Astrocyte (in vitro differentiated cells and primary cell): ENCODE data around the gene NTRK1. TPM values are rescaled to one million over a fixed set of nuclear protein-coding genes. Genes with fewer than 3 reads are reported as not detected.

Experiments
- DNase-seq: peaks from one replicate; pipeline ENCODE4 v3.0.0-alpha.2; 2010; ENCODE audit warnings: low read depth
- FAIRE-seq: peaks from 2 replicates; lab custom pipeline; 2011; peaks lifted over from hg19 to GRCh38; lab: Jason Lieb, UNC
- H2AFZ ChIP-seq: 2 replicates; pipeline ENCODE4 v1.6.0; 2012; ENCODE audit warnings: low read depth, low read length, inconsistent platforms
- H3K27ac ChIP-seq: 2 replicates; pipeline ENCODE4 v1.5.1; 2011; ENCODE audit warnings: low read depth, low read length, inconsistent platforms
- H3K27me3 ChIP-seq: 2 replicates; pipeline ENCODE4 v1.6.0; 2011; ENCODE audit warnings: low read length, inconsistent platforms; ENCODE audit not compliant: insufficient read depth
- H3K36me3 ChIP-seq: 2 replicates; pipeline ENCODE4 v1.5.1; 2011; ENCODE audit warnings: low read length, inconsistent platforms; ENCODE audit not compliant: insufficient read depth
- H3K4me1 ChIP-seq: 2 replicates; pipeline ENCODE4 v1.5.1; 2011; ENCODE audit warnings: low read length, inconsistent platforms; ENCODE audit not compliant: insufficient read depth
- H3K4me2 ChIP-seq: 2 replicates; pipeline ENCODE4 v1.6.0; 2012; ENCODE audit warnings: low read length, inconsistent platforms
- H3K4me3 ChIP-seq: 2 replicates; pipeline ENCODE4 v1.5.1; 2011; ENCODE audit warnings: low read depth, mild to moderate bottlenecking, low read length, inconsistent platforms; ENCODE audit not compliant: insufficient read depth
- H3K79me2 ChIP-seq: 2 replicates; pipeline ENCODE4 v1.6.0; 2012; ENCODE audit warnings: mild to moderate bottlenecking, low read length, inconsistent platforms; ENCODE audit not compliant: insufficient read depth
- H3K9ac ChIP-seq: 2 replicates; pipeline ENCODE4 v1.6.0; 2012; ENCODE audit warnings: mild to moderate bottlenecking, low read length, inconsistent platforms
- H3K9me3 ChIP-seq: 2 replicates; pipeline ENCODE4 v1.5.1; 2012; ENCODE audit warnings: low read depth, mild to moderate bottlenecking, low read length, inconsistent platforms; ENCODE audit not compliant: insufficient read depth
- H4K20me1 ChIP-seq: 2 replicates; pipeline ENCODE4 v1.6.0; 2012; ENCODE audit warnings: low read length, inconsistent platforms; ENCODE audit not compliant: insufficient read depth
- H3K27ac Mint-ChIP-seq: one replicate; pipeline ENCODE4 v1.8.0; 2021; ENCODE audit warnings: mild to moderate bottlenecking, mixed read lengths; ENCODE audit not compliant: unreplicated experiment
- H3K27me3 Mint-ChIP-seq: one replicate; pipeline ENCODE4 v1.8.0; 2021; ENCODE audit warnings: low read depth, mixed read lengths; ENCODE audit not compliant: unreplicated experiment
- H3K36me3 Mint-ChIP-seq: one replicate; pipeline ENCODE4 v1.8.0; 2021; ENCODE audit warnings: low read depth, mixed read lengths; ENCODE audit not compliant: unreplicated experiment
- H3K4me1 Mint-ChIP-seq: one replicate; pipeline ENCODE4 v1.8.0; 2021; ENCODE audit warnings: low read depth, mixed read lengths; ENCODE audit not compliant: unreplicated experiment
- H3K4me3 Mint-ChIP-seq: one replicate; pipeline ENCODE4 v1.8.0; 2021; ENCODE audit warnings: mild to moderate bottlenecking, moderate library complexity, mixed read lengths; ENCODE audit not compliant: unreplicated experiment
- H3K9me3 Mint-ChIP-seq: one replicate; pipeline ENCODE4 v1.8.0; 2021; ENCODE audit warnings: mild to moderate bottlenecking, mixed read lengths; ENCODE audit not compliant: unreplicated experiment
- CTCF ChIP-seq: IDR thresholded peaks from 2 replicates; pipeline ENCODE4 v1.5.1; 2011; ENCODE audit warnings: low read depth, mild to moderate bottlenecking, inconsistent platforms, low read length, moderate library complexity; ENCODE audit not compliant: insufficient read depth
- EZH2 ChIP-seq: IDR thresholded peaks from 2 replicates; pipeline ENCODE4 v1.6.1; 2012; ENCODE audit warnings: mild to moderate bottlenecking, low read length, inconsistent platforms; ENCODE audit not compliant: insufficient read depth
- total RNA-seq: library from RNA; stranded (reverse); gene quantifications from 2 replicates; pipeline ENCODE4 v1.2.1, GENCODE V29; 2021

NTRK1 gene
- total RNA-seq, 1 donor from 2014 or later = 0.27 TPM

GRCh38 chr1:156905176-156905575 is 44.5 kb downstream of the NTRK1 start:
- Mint-ChIP-seq H3K9me3 (no peaks in the 10 kb centered on the region), H3K27ac (no peak overlapping the region), H3K27me3 (peaks cover 15% of the 10 kb centered on the region), H3K4me1 (peaks cover 34% of the 10 kb centered on the region), H3K4me3 (no peak overlapping the region), H3K36me3 (peaks cover 5% of the 10 kb centered on the region)
- H3K27ac ChIP-seq = no peak overlapping the region
- H3K9me3 ChIP-seq = peaks cover 6% of the 10 kb centered on the region
- peaks cover 34% of the 10 kb centered on the region for H4K20me1 ChIP-seq
- H3K27me3 ChIP-seq = no peaks in the 10 kb centered on the region
- H2AFZ ChIP-seq = no peak overlapping the region
- H3K4me2 ChIP-seq = no peak overlapping the region
- H3K36me3 ChIP-seq = no peaks in the 10 kb centered on the region
- TF ChIP-seq EZH2 (no peak), CTCF (no peak)
- H3K79me2 ChIP-seq = peaks cover 42% of the 10 kb centered on the region
- H3K9ac ChIP-seq = no peak overlapping the region
- H3K4me1 ChIP-seq = peaks cover 42% of the 10 kb centered on the region
- H3K4me3 ChIP-seq = no peak overlapping the region
- no peak for FAIRE-seq
- DNase-seq = no peak

- Histone ChIP-seq H3K4me2 (no peak overlapping the region), H3K27ac (no peak overlapping the region), H3K36me3 (no peaks in the 10 kb centered on the region), H3K79me2 (peaks cover 37% of the 10 kb centered on the region), H3K4me3 (no peak overlapping the region), H2AFZ (no peak overlapping the region), H3K9ac (no peak overlapping the region), H3K9me3 (peaks cover 6% of the 10 kb centered on the region), H3K27me3 (no peaks in the 10 kb centered on the region), H3K4me1 (peaks cover 37% of the 10 kb centered on the region), H4K20me1 (peaks cover 38% of the 10 kb centered on the region)
- H3K9me3 Mint-ChIP-seq = no peaks in the 10 kb centered on the region
- peaks cover 5% of the 10 kb centered on the region for H3K36me3 Mint-ChIP-seq
- peaks cover 15% of the 10 kb centered on the region for H3K27me3 Mint-ChIP-seq
- DNase-seq = no peak
- peak overlapping the region; percentile 44 for H3K27ac Mint-ChIP-seq
- FAIRE-seq = no peak
- TF ChIP-seq EZH2 = no peak
- TF ChIP-seq CTCF = no peak
- H3K4me3 Mint-ChIP-seq = no peak overlapping the region
- H3K4me1 Mint-ChIP-seq = peaks cover 31% of the 10 kb centered on the region
Observed at GRCh38 chr1:156905651-156906050, 45.0 kb downstream of the NTRK1 start.

GRCh38 chr1:156906206-156906906 is 45.7 kb downstream of the NTRK1 start:
- H3K9me3 Mint-ChIP-seq = no peaks in the 10 kb centered on the region
- no peak overlapping the region for H3K4me3 Mint-ChIP-seq
- H3K36me3 ChIP-seq = no peaks in the 10 kb centered on the region
- peak overlapping the region; percentile 21 for H3K9ac ChIP-seq
- no peak overlapping the region for H3K4me2 ChIP-seq
- H3K4me3 ChIP-seq = no peak overlapping the region
- H3K79me2 ChIP-seq = peaks cover 30% of the 10 kb centered on the region
- DNase-seq (no peak), FAIRE-seq (no peak)
- H4K20me1 ChIP-seq = peaks cover 33% of the 10 kb centered on the region
- peaks cover 6% of the 10 kb centered on the region for H3K9me3 ChIP-seq
- H3K27ac Mint-ChIP-seq = no peak overlapping the region
- TF ChIP-seq CTCF = no peak
- TF ChIP-seq EZH2 = no peak
- peaks cover 31% of the 10 kb centered on the region for H3K4me1 Mint-ChIP-seq
- H2AFZ ChIP-seq = no peak overlapping the region
- H3K27me3 ChIP-seq = no peaks in the 10 kb centered on the region
- H3K4me1 ChIP-seq = peaks cover 37% of the 10 kb centered on the region
- peaks cover 5% of the 10 kb centered on the region for H3K36me3 Mint-ChIP-seq
- H3K27ac ChIP-seq = no peak overlapping the region
- H3K27me3 Mint-ChIP-seq = peaks cover 13% of the 10 kb centered on the region
